Measurements from ENCODE around the gene OR51E1.

OR51E1 gene

DNA sequence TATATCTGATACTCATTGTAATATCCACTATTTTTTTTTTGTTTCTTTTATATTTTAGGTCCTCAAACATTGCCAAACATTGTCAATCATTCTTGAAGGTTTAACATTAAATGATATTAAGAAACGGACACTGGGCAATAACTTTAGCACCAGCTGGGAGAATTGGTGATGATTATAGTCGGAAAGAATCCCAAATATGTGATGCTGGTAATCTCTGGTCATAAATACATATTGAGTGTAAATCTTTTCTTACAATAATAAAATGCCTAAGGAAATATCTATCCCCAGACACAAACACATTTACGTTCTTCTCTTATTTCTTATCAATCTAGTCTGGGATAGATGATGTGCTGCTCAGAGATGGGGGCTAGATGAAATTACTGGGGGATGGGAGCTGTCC is 28.7 kb downstream of the OR51E1 start:
- no peak for DNase-seq
- Histone ChIP-seq H3K27me3 (ENCODE audit: insufficient read depth, low read depth, severe bottlenecking) (peaks cover 58% of the 10 kb centered on the region), H3K4me3 (ENCODE audit: low read depth, low read length) (no peak overlapping the region), H3K27ac (no peak overlapping the region), H3K36me3 (no peaks in the 10 kb centered on the region), H3K9me3 (ENCODE audit: severe bottlenecking) (no peaks in the 10 kb centered on the region)
- TF ChIP-seq CTCF (IDR thresholded peaks at IDR 0.05; ENCODE audit: low read depth, low read length), result no peak

- peaks cover 56% of the 10 kb centered on the region for H3K27me3 ChIP-seq (ENCODE audit: insufficient read depth, low read depth, severe bottlenecking)
- no peak for DNase-seq
- no peak for TF ChIP-seq CTCF (IDR thresholded peaks at IDR 0.05; ENCODE audit: low read depth, low read length)
These were observed 30.0 kb downstream of the OR51E1 start for GRCh38 chr11:4673781-4674180.

DNA sequence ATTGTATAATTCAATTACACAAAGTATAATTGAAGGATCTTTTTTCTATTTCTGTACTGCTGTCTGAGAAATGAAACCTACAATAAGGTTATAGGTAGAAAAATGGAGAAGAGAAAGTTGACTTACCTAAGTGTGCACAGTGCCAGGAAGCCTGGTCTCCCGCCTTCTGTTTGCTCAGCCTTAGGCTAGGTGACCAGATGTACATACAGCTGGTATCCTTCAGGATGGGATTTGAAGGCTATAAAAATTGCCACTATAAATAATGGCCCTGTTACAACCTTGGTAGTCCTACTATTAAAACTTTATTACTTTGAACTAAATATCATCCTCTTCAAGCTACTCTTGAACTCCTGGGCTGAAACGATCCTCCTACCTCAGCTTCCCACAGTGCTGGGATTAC is 34.2 kb downstream of the OR51E1 start:
- no peak for DNase-seq
- TF ChIP-seq CTCF (IDR thresholded peaks at IDR 0.05; ENCODE audit: low read depth, low read length), result no peak
- no peaks in the 10 kb centered on the region for H3K9me3 ChIP-seq (ENCODE audit: severe bottlenecking)
- peaks cover 60% of the 10 kb centered on the region for H3K27me3 ChIP-seq (ENCODE audit: insufficient read depth, low read depth, severe bottlenecking)
- no peak overlapping the region for H3K4me3 ChIP-seq (ENCODE audit: low read depth, low read length)
- no peak overlapping the region for H3K27ac ChIP-seq
- no peaks in the 10 kb centered on the region for H3K36me3 ChIP-seq

More at GRCh38 chr11:4673781-4674180, 30.0 kb downstream of the OR51E1 start:
- no peak overlapping the region for H3K4me3 ChIP-seq (ENCODE audit: low read depth, low read length)
- H3K36me3 ChIP-seq, result no peaks in the 10 kb centered on the region
- no peak overlapping the region for H3K27ac ChIP-seq
- no peaks in the 10 kb centered on the region for H3K9me3 ChIP-seq (ENCODE audit: severe bottlenecking)

GRCh38 chr11:4680341-4680740 is 36.6 kb downstream of the OR51E1 start:
- Histone ChIP-seq H3K9me3 (ENCODE audit: severe bottlenecking) (no peaks in the 10 kb centered on the region), H3K27me3 (ENCODE audit: insufficient read depth, low read depth, severe bottlenecking) (peaks cover 58% of the 10 kb centered on the region), H3K36me3 (no peaks in the 10 kb centered on the region), H3K27ac (no peak overlapping the region), H3K4me3 (ENCODE audit: low read depth, low read length) (no peak overlapping the region)
- no peak for TF ChIP-seq CTCF (IDR thresholded peaks at IDR 0.05; ENCODE audit: low read depth, low read length)
- no peak for DNase-seq

- no peak for DNase-seq
- Histone ChIP-seq H3K4me3 (ENCODE audit: low read depth, low read length) (no peak overlapping the region), H3K9me3 (ENCODE audit: severe bottlenecking) (no peaks in the 10 kb centered on the region), H3K27me3 (ENCODE audit: insufficient read depth, low read depth, severe bottlenecking) (peaks cover 39% of the 10 kb centered on the region), H3K27ac (no peak overlapping the region), H3K36me3 (no peaks in the 10 kb centered on the region)
- no peak for TF ChIP-seq CTCF (IDR thresholded peaks at IDR 0.05; ENCODE audit: low read depth, low read length)
These were observed 39.0 kb downstream of the OR51E1 start for GRCh38 chr11:4682623-4683419.

Measured in WERI-Rb-1 (cell line).